Stimulated activated CD8-positive, alpha-beta memory T cell treated with anti-CD3 and anti-CD28 coated beads, Interleukin-12 subunit alpha, Interleukin-12 subunit beta, amount 100 ng/mL, for 24 hours (primary cell): ENCODE measurements around the gene CASP8AP2.
"Not testable (repeated sequence)": the region's sequence is repeated elsewhere in the genome, so short reads cannot be mapped to it uniquely, and the experiment has no call there.

Experiments
- DNase-seq: peaks from one replicate; pipeline ENCODE4 v3.0.0-alpha.2; 2020; ENCODE audit errors: extremely low read depth

The CASP8AP2 gene

GRCh38 chr6:89887452-89888137 is 57.9 kb downstream of the CASP8AP2 start:
- no peak for DNase-seq

GRCh38 chr6:89888138-89888514 is 58.4 kb downstream of the CASP8AP2 start:
- DNase-seq: no peak

- no peak for DNase-seq
Measured at GRCh38 chr6:89888871-89889270, 59.2 kb downstream of the CASP8AP2 start.

- DNase-seq: not testable (repeated sequence)
Measured at GRCh38 chr6:89890845-89891528, 61.3 kb downstream of the CASP8AP2 start.

GRCh38 chr6:89892577-89892976 is 62.9 kb downstream of the CASP8AP2 start:
- not testable (repeated sequence) for DNase-seq

- no peak for DNase-seq
Measured at GRCh38 chr6:89894169-89894568, 64.5 kb downstream of the CASP8AP2 start, which contains the start of gene GJA10. TSS of gene GJA10 (plus strand) at chr6:89894469. CDS start at chr6:89894469, 0 bp downstream.

- DNase-seq: no peak
Measured at GRCh38 chr6:89895276-89895874, 65.7 kb downstream of the CASP8AP2 start.

- DNase-seq: not testable (repeated sequence)
Measured at GRCh38 chr6:89910001-89910901, 80.6 kb downstream of the CASP8AP2 start.

- no peak for DNase-seq
Measured at GRCh38 chr6:89910902-89911240, 81.2 kb downstream of the CASP8AP2 start.

GRCh38 chr6:89916136-89916920 is 86.6 kb downstream of the CASP8AP2 start:
- DNase-seq: no peak

- no peak for DNase-seq
Measured at GRCh38 chr6:89917216-89917615, 87.5 kb downstream of the CASP8AP2 start.

GRCh38 chr6:89917801-89918366 is 88.2 kb downstream of the CASP8AP2 start:
- DNase-seq: no peak
